OCI-LY7 (cell line): ENCODE results near the gene IVNS1ABP. TPM values are rescaled to one million over a fixed set of nuclear protein-coding genes. Genes with fewer than 3 reads are reported as not detected.

Experiments
- BruUV-seq: library from RNA; stranded (reverse); fragments of 400-500 nt; replicated peaks from 2 replicates; lab custom pipeline; 2021; lab: Mats Ljungman, UMichigan
- CTCF ChIA-PET: fragments of 300-600 bp; sonication (Branson Sonifier 250); formaldehyde crosslinking; loops from one replicate; lab custom pipeline; 2022; ENCODE audit warnings: antibody characterized with exemption; ENCODE audit not compliant: unreplicated experiment; lab: Charles Lee
- POLR2A ChIA-PET: fragments of 300-600 bp; sonication (Branson Sonifier 250); formaldehyde crosslinking; loops from one replicate; lab custom pipeline; 2022; ENCODE audit warnings: antibody characterized with exemption; lab: Charles Lee
- DNase-seq: peaks from one replicate; pipeline ENCODE4 v3.0.0-alpha.2; 2015; ENCODE audit warnings: low spot score
- H2AFZ ChIP-seq: fragments of 200-600 bp; sonication (generic), shearing (Covaris generic); 2 replicates; pipeline ENCODE4 v1.6.1; 2014; ENCODE audit warnings: mild to moderate bottlenecking, antibody characterized with exemption, low read length, moderate library complexity
- H3K27ac ChIP-seq: fragments of 200-600 bp; sonication (generic); 2 replicates; pipeline ENCODE4 v1.5.1; 2014; ENCODE audit warnings: mixed run types, low read depth, mild to moderate bottlenecking, moderate library complexity, low read length, inconsistent platforms; ENCODE audit not compliant: poor library complexity, severe bottlenecking
- H3K36me3 ChIP-seq: fragments of 200-600 bp; sonication (generic); 2 replicates; pipeline ENCODE4 v1.6.1; 2014; ENCODE audit warnings: mild to moderate bottlenecking, antibody characterized with exemption, low read length, moderate library complexity, mixed read lengths; ENCODE audit not compliant: insufficient read depth
- H3K4me1 ChIP-seq: fragments of 200-600 bp; sonication (generic); 2 replicates; pipeline ENCODE4 v1.5.1; 2014; ENCODE audit warnings: mild to moderate bottlenecking, low read length; ENCODE audit not compliant: insufficient read depth, poor library complexity, severe bottlenecking
- H3K4me2 ChIP-seq: fragments of 200-600 bp; sonication (generic); 2 replicates; pipeline ENCODE4 v1.6.1; 2014; ENCODE audit warnings: mild to moderate bottlenecking, low read length
- H3K4me3 ChIP-seq: fragments of 200-600 bp; sonication (generic); 2 replicates; pipeline ENCODE4 v1.5.1; 2014; ENCODE audit warnings: mild to moderate bottlenecking, low read depth, low read length; ENCODE audit not compliant: poor library complexity, severe bottlenecking
- H3K79me2 ChIP-seq: fragments of 200-600 bp; sonication (generic); 2 replicates; pipeline ENCODE4 v1.6.1; 2016; ENCODE audit warnings: low read depth, mild to moderate bottlenecking, low read length, moderate library complexity, mixed read lengths; ENCODE audit not compliant: insufficient read depth
- H3K9me2 ChIP-seq: fragments of 200-600 bp; sonication (generic); 2 replicates; pipeline ENCODE4 v1.6.1; 2016; ENCODE audit warnings: mild to moderate bottlenecking, low read length, mixed read lengths; ENCODE audit not compliant: insufficient read depth
- H3K9me3 ChIP-seq: fragments of 200-600 bp; sonication (generic); 2 replicates; pipeline ENCODE4 v1.6.1; 2014; ENCODE audit warnings: mild to moderate bottlenecking, mixed run types, low read length, mixed read lengths
- H4K20me1 ChIP-seq: fragments of 200-600 bp; sonication (generic); 2 replicates; pipeline ENCODE4 v1.6.1; 2014; ENCODE audit warnings: mild to moderate bottlenecking, antibody characterized with exemption, low read length, moderate library complexity, mixed read lengths; ENCODE audit not compliant: insufficient read depth
- CTCF ChIP-seq: fragments of 200-600 bp; sonication (generic); conservative IDR thresholded peaks from 2 replicates; pipeline ENCODE4 v1.5.1; 2014; ENCODE audit warnings: mild to moderate bottlenecking, antibody characterized with exemption, low read length, moderate library complexity, mixed read lengths
- EZH2phosphoT487 ChIP-seq: fragments of 200-600 bp; sonication (generic); IDR thresholded peaks from 2 replicates; pipeline ENCODE4 v1.6.1; 2018; ENCODE audit warnings: low read depth, borderline replicate concordance, mild to moderate bottlenecking, mixed run types, antibody characterized with exemption, low read length, moderate library complexity, mixed read lengths
- intact Hi-C: fragments of 100-400 bp; cut with micrococcal nuclease; formaldehyde crosslinking; loops from one replicate; pipeline ENCODE4 v1.10.0; 2022; ENCODE audit not compliant: unreplicated experiment
- total RNA-seq, 2 experiments: library from RNA; depleted of rRNA in 1 of 2; stranded (reverse); fragments of >200 nt in 1 of 2; shearing (Covaris generic) in 1 of 2; gene quantifications; 2 replicates each; pipeline ENCODE4 v1.2.3, GENCODE V29; 2014 to 2022

The IVNS1ABP gene
- total RNA-seq, 2 experiments from 2014 or later = 54.0 to 74.0 TPM

- H2AFZ ChIP-seq = no peak overlapping the region
- no peaks in the 10 kb centered on the region for H3K9me3 ChIP-seq
- no peaks in the 10 kb centered on the region for H3K9me2 ChIP-seq
- peaks cover 30% of the 10 kb centered on the region for H3K36me3 ChIP-seq
- no peaks in the 10 kb centered on the region for H3K4me1 ChIP-seq
- H3K79me2 ChIP-seq = no peaks in the 10 kb centered on the region
- CTCF ChIA-PET = no interaction called here
- intact Hi-C loops = no loop called here
- POLR2A ChIA-PET = interaction anchor here (1.0 to 1.6 kb wide), 4 partner anchors 10 to 1122 kb away, joined by 3 to 7 read pairs (median 4); no protein-coding TSS in a partner anchor
- no peak overlapping the region for H3K4me3 ChIP-seq
- TF ChIP-seq EZH2phosphoT487 (no peak), CTCF (no peak)
- H3K4me2 ChIP-seq = no peak overlapping the region
- DNase-seq = no peak
- no peak overlapping the region for H3K27ac ChIP-seq
- H4K20me1 ChIP-seq = no peaks in the 10 kb centered on the region
- no TSS peak for BruUV-seq
Observed at GRCh38 chr1:185291159-185291558, 25.9 kb downstream of the IVNS1ABP start.

DNA sequence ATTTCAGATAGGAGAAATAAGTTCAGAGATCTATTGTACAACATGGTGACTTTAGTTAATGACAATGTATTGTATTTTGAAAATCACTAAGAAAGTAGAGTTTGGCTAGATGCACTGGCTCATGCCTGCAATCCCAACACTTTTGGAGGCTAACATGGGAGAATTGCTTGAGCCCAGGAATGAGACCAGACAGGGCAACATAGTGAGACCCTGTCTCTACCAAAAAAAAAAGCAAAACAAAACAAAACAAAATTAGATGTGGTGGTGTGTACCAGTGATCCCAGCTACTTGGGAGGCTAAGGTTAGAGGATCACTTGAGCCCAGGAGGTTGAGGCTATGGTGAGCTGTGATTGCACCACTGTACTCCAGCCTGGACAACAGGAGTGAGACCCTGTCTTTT is 27.2 kb downstream of the IVNS1ABP start:
- Histone ChIP-seq H2AFZ (no peak overlapping the region), H3K36me3 (peaks cover 17% of the 10 kb centered on the region), H3K4me1 (no peaks in the 10 kb centered on the region), H3K9me3 (no peaks in the 10 kb centered on the region), H3K9me2 (no peaks in the 10 kb centered on the region), H3K4me2 (no peak overlapping the region), H3K79me2 (no peaks in the 10 kb centered on the region), H3K27ac (no peak overlapping the region), H4K20me1 (no peaks in the 10 kb centered on the region), H3K4me3 (no peak overlapping the region)
- DNase-seq = no peak
- POLR2A ChIA-PET = no interaction called here
- no peak for TF ChIP-seq CTCF
- TF ChIP-seq EZH2phosphoT487 = no peak
- no TSS peak for BruUV-seq
- CTCF ChIA-PET = no interaction called here
- intact Hi-C loops = no loop called here

DNA sequence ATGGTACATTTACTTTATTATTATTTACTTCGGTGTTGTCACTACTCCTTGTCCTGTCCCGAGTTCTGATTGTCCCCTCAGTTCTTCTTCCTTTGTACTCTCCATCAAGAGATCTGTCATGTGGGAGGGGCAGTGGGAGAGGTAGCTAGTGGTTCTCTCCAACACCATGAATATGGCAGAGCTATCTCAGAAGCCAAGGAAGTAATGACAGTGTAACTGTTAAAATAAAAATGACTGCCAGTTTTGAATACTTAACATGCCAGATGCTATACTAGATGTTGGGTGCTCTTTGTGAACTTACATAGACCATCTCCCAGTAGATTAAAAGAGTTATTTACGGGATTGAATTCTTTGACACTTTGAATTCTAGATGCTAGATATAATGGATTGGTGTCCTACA is 28.6 kb downstream of the IVNS1ABP start:
- BruUV-seq = no TSS peak
- H3K9me2 ChIP-seq = no peaks in the 10 kb centered on the region
- TF ChIP-seq CTCF = no peak
- no peak for TF ChIP-seq EZH2phosphoT487
- no peak for DNase-seq
- ChIA-PET CTCF (no interaction called here), POLR2A (interaction anchor here (0.6 kb wide), 1 partner anchor 1698 kb away, joined by 3 read pairs; no protein-coding TSS in a partner anchor)
- H2AFZ ChIP-seq = no peak overlapping the region
- no peaks in the 10 kb centered on the region for H3K4me1 ChIP-seq
- intact Hi-C loops = no loop called here
- H4K20me1 ChIP-seq = no peaks in the 10 kb centered on the region
- no peak overlapping the region for H3K27ac ChIP-seq
- no peaks in the 10 kb centered on the region for H3K9me3 ChIP-seq
- no peak overlapping the region for H3K4me2 ChIP-seq
- H3K4me3 ChIP-seq = no peak overlapping the region
- H3K36me3 ChIP-seq = peaks cover 3% of the 10 kb centered on the region
- no peaks in the 10 kb centered on the region for H3K79me2 ChIP-seq
